Measurements from ENCODE around the gene TSLP.

GRCh38 chr5:111061618-111062017 lies 9.9 kb upstream of the TSLP start:
- TF ChIP-seq CTCF (IDR thresholded peaks at IDR 0.05): no peak
- TF ChIP-seq POLR2A (IDR thresholded peaks at IDR 0.05): no peak
